ENCODE measurements around the gene PRR11. TPM values are rescaled to one million over a fixed set of nuclear protein-coding genes. Genes with fewer than 3 reads are reported as not detected.
A peak's percentile ranks its signal among the peaks of the same experiment; 100 is the strongest.

Gene PRR11
- total and polyA plus RNA-seq, 2 of the 8 experiments (the other 6 are each of a cell fraction or from before 2014, with no cell fraction given): 32.7 to 83.0 TPM

DNA sequence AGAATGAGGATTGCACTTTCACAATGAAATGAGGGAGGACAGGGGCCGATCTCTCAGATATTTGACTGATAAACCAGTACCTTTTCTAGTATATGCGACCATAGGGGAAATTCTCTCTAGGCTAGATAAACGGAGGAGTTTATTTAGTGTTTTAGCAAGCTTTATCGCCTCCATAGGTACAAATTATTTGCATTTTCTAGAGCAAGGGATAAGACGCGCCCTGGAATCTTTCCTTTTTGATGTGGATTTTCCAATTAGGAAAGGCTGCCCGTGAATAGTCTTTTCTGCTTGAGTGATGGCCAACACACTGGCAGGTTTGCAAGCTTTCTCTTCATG is 64.4 kb downstream of the PRR11 start:
- H3K9ac ChIP-seq (replicated peaks in 1 of 4; ENCODE audit: extremely low read depth in 1 of 4, low read depth in 3 of 4, low read length in 3 of 4): peak overlapping the region in 2 of 4 experiments; percentile 13; a peak in 2 of 7 replicates
- CTCF ChIA-PET (ENCODE audit: partially characterized antibody): interaction anchor here (0.5 to 1.2 kb wide), 7 partner anchors 8 to 343 kb away, joined by 3 to 4 read pairs (median 3); no protein-coding TSS in a partner anchor

More for the DNA sequence above, 64.4 kb downstream of the PRR11 start:
- Histone ChIP-seq H3K4me1 (replicated peaks in 1 of 4; ENCODE audit: control insufficient read depth in 3 of 4, insufficient read depth in 4 of 4, low read length in 3 of 4) (no peaks in the 10 kb centered on the region; a peak in 2 of 7 replicates), H3K36me3 (ENCODE audit: control insufficient read depth in 2 of 4, insufficient read depth in 4 of 4, low read length in 3 of 4) (no peaks in the 10 kb centered on the region), H4K5ac (ENCODE audit: insufficient read length, low read depth, low read length) (peak overlapping the region; percentile 87), H2AK5ac (ENCODE audit: low read depth, low read length) (no peak overlapping the region), H3K23ac (ENCODE audit: insufficient read length) (no peak overlapping the region), H4K91ac (replicated peaks; ENCODE audit: insufficient read length, low read length) (no peak overlapping the region), H3K79me1 (ENCODE audit: low read depth, low read length) (no peaks in the 10 kb centered on the region), H3K27ac (ENCODE audit: low read depth, low read length) (no peak overlapping the region), H4K20me1 (replicated peaks in 1 of 2; ENCODE audit: control insufficient read depth in 1 of 2, insufficient read depth in 2 of 2, low read length in 2 of 2) (no peaks in the 10 kb centered on the region), H2AFZ (ENCODE audit: low read length) (peak overlapping the region; percentile 96), H3K27me3 (replicated peaks in 1 of 4; ENCODE audit: control insufficient read depth in 3 of 4, extremely low read depth in 1 of 4, insufficient read depth in 3 of 4, low read length in 3 of 4) (no peaks in the 10 kb centered on the region), H2BK15ac (ENCODE audit: low read length) (no peak overlapping the region), H2BK5ac (ENCODE audit: low read depth, low read length) (no peak overlapping the region), H3K79me2 (ENCODE audit: control insufficient read depth in 1 of 2, insufficient read depth in 2 of 2, low read length in 2 of 2) (no peaks in the 10 kb centered on the region), H3K14ac (ENCODE audit: insufficient read length) (no peak overlapping the region), H2BK20ac (ENCODE audit: low read length) (no peak overlapping the region), H3K23me2 (ENCODE audit: low read depth, low read length) (peaks cover 7% of the 10 kb centered on the region; the same call in 1 of the 2 replicates), H2BK120ac (replicated peaks; ENCODE audit: low read depth, low read length) (no peak overlapping the region), H3K4me2 (ENCODE audit: insufficient read depth in 1 of 2, low read depth in 2 of 2, low read length in 2 of 2) (peak overlapping the region; percentile 64 to 95), H4K8ac (ENCODE audit: extremely low read depth, insufficient read depth, low read length) (no peak overlapping the region; the same call in 1 of the 2 replicates), H3K56ac (replicated peaks; ENCODE audit: insufficient read length, low read depth, low read length) (no peak overlapping the region), H3K18ac (ENCODE audit: extremely low read depth, low read length) (peak overlapping the region; percentile 68; the same call in 1 of the 2 replicates), H3K4ac (replicated peaks; ENCODE audit: insufficient read length, low read depth, low read length) (peak overlapping the region; percentile 14), H3K4me3 (ENCODE audit: extremely low read depth in 1 of 4, insufficient read depth in 2 of 4, low read depth in 3 of 4, low read length in 4 of 4) (peak overlapping the region; percentile 27 to 94 (median 36); a peak in 7 of 8 replicates), H2BK12ac (ENCODE audit: low read depth, low read length) (no peak overlapping the region), H3K9me3 (ENCODE audit: insufficient read depth in 2 of 2, low read depth in 1 of 2, low read length in 1 of 2) (no peaks in the 10 kb centered on the region)
- DNase-seq (ENCODE audit: low read depth in 1 of 2, low spot score in 2 of 2) (no peak), FAIRE-seq (no peak)
- no peak for TF ChIP-seq RFX5 (IDR thresholded peaks at IDR 0.05; ENCODE audit: borderline replicate concordance, low read depth, low read length)
- 0 out of 2 replicates have a peak, but pooled peaks have one; percentile 1 for TF ChIP-seq PHF8 (conservative IDR thresholded peaks at IDR 0.05; ENCODE audit: low read depth, low read length)
- POLR2A ChIA-PET (ENCODE audit: partially characterized antibody): interaction anchor here (1.3 to 2.0 kb wide), 2 partner anchors 9 to 154 kb away, joined by 3 to 16 read pairs; partner anchors contain the start of gene SMG8
- WGBS, 2 experiments (ENCODE audit: extremely low coverage in 1 of 2, insufficient coverage in 1 of 2, insufficient read length in 1 of 2, insufficient replicate concordance in 2 of 2, low coverage in 1 of 2, low lambda C conversion rate in 2 of 2, missing lambda C conversion rate in 1 of 2): 38% methylated on average over 7 of the region's 7 CpGs; no CpG with 5 or more reads in 1 of the 2 experiments

Data from H1 (cell line).